Astrocyte of the spinal cord (primary cell): ENCODE measurements around the gene GPR37L1.

ENCODE experiments used
- DNase-seq: peaks from one replicate; pipeline ENCODE4 v3.0.0; 2011; ENCODE audit warnings: low read depth, low spot score
- H3K4me3 ChIP-seq: 2 replicates; pipeline ENCODE4 v1.5.1; 2011; ENCODE audit warnings: low read depth, mild to moderate bottlenecking, low read length, moderate library complexity
- in situ Hi-C: cut with HindIII; loops from 2 replicates; pipeline ENCODE4 v1.10.0; 2017; ENCODE audit warnings: low sequenced_read_pairs
- TF ChIP-seq, protein P1 (sequence below): IDR thresholded peaks from 2 replicates; pipeline ENCODE4 v1.5.1; 2012; ENCODE audit warnings: low read depth, mild to moderate bottlenecking, low read length, inconsistent platforms

Gene GPR37L1, protein sequence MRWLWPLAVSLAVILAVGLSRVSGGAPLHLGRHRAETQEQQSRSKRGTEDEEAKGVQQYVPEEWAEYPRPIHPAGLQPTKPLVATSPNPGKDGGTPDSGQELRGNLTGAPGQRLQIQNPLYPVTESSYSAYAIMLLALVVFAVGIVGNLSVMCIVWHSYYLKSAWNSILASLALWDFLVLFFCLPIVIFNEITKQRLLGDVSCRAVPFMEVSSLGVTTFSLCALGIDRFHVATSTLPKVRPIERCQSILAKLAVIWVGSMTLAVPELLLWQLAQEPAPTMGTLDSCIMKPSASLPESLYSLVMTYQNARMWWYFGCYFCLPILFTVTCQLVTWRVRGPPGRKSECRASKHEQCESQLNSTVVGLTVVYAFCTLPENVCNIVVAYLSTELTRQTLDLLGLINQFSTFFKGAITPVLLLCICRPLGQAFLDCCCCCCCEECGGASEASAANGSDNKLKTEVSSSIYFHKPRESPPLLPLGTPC

GRCh38 chr1:202122639-202123335, at the start of gene GPR37L1:
TSS of gene GPR37L1 (plus strand) at chr1:202122917. CDS start at chr1:202122964, 47 bp downstream.
- DNase-seq, result peak; percentile 36
- H3K4me3 ChIP-seq, result no peak within 1 kb of the TSS
- TF ChIP-seq, protein P1, sequence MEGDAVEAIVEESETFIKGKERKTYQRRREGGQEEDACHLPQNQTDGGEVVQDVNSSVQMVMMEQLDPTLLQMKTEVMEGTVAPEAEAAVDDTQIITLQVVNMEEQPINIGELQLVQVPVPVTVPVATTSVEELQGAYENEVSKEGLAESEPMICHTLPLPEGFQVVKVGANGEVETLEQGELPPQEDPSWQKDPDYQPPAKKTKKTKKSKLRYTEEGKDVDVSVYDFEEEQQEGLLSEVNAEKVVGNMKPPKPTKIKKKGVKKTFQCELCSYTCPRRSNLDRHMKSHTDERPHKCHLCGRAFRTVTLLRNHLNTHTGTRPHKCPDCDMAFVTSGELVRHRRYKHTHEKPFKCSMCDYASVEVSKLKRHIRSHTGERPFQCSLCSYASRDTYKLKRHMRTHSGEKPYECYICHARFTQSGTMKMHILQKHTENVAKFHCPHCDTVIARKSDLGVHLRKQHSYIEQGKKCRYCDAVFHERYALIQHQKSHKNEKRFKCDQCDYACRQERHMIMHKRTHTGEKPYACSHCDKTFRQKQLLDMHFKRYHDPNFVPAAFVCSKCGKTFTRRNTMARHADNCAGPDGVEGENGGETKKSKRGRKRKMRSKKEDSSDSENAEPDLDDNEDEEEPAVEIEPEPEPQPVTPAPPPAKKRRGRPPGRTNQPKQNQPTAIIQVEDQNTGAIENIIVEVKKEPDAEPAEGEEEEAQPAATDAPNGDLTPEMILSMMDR, result peak; percentile 61
- in situ Hi-C loops, result no loop called here

DNA sequence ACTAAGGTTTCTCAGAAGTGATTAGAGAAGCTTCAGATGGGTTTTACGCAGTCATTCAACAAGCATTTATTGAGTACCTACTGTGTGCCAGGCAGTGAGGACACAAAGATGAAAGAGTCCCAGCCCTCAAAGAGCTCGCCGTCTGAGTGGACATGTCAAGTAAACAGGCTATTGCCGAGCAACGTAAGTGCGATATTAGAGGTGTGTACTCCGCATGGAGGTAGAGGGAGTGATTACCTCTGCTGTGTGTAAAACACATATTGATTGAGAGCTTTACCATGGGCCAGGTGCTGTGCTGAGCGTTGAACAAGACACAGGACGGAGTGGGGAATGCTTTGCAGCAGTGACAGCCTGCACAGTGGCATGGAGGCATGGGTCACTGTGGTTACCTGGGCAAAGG, 49.5 kb upstream of the GPR37L1 start:
- in situ Hi-C loops, result no loop called here
- TF ChIP-seq, protein P1, result no peak
- no peak for DNase-seq
- H3K4me3 ChIP-seq, result no peak overlapping the region

- TF ChIP-seq, protein P1, result no peak
- no peak for DNase-seq
- in situ Hi-C loops, result no loop called here
- no peak overlapping the region for H3K4me3 ChIP-seq
Observed at GRCh38 chr1:202074985-202075384, 47.7 kb upstream of the GPR37L1 start.

GRCh38 chr1:202075389-202075788, 47.3 kb upstream of the GPR37L1 start:
- TF ChIP-seq, protein P1, result no peak
- in situ Hi-C loops, result no loop called here
- no peak for DNase-seq
- no peak overlapping the region for H3K4me3 ChIP-seq

DNA sequence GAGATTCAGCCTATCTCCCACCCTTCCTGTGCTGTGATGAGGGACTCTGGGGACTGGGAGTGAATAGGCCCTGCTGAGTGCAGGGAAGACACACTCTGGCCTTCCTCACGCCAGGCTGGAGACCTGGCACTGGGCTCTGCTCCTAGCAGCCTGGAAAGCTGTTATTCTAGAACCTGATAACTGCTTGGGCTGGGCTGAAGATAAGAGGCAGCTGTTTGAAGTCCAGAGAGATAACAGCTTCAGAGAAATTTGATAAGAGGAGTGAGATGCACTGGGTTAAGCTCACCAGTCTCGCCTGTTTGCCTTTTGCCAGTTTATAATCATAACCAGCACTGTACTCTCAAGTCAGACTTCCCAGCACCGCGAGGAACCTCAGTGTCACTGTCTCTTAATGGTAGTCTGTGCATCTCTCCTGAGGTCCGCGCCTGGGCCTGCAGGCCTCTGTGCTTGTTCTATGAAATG, 46.6 kb upstream of the GPR37L1 start:
- TF ChIP-seq, protein P1, result no peak
- no peak for DNase-seq
- H3K4me3 ChIP-seq, result no peak overlapping the region
- in situ Hi-C loops, result no loop called here

GRCh38 chr1:202078241-202078640, 44.5 kb upstream of the GPR37L1 start:
- no peak overlapping the region for H3K4me3 ChIP-seq
- TF ChIP-seq, protein P1, result no peak
- no peak for DNase-seq
- in situ Hi-C loops, result no loop called here
